Ammon's horn (tissue), 1 donor: Measurements from ENCODE around the gene SCG3.

Source experiments
- DNase-seq: peaks from one replicate; pipeline ENCODE4 v3.0.0-alpha.2; 2016; ENCODE audit warnings: low spot score

SCG3 gene

DNA sequence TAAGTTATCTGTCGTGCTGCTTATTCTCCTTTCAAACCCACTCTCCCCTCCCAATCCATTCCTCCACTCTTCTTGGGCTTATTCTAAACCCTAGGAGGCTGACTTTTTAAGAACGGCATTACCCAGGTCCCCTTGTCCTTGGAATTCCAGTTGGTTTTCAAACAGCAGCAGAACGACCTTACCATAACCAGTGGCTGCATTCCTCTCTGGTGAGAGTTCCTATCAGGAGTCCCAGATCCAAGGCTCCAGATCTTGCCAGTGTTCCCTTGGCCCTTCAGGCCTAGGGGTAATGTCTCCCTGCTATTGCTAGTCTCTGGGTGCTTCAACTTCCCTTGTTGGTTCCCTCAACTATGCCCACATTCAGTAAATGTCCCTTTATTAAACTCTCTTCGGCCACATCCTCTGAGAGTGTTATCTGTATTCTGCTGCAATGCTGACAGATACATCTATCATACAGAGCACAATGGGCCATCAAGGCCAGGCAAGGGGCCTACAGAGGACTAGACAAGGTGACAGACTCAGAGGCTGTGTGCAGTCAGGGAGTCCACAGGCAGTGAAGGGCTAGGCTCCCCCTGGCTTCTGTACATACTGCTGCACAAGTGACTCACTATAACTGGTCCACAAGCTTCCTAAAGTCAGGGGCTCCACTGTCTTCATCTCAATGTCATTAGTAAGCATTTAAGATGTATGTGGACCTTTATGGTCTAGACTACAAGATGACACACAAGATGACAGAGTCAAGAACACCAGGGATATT lies 46.0 kb downstream of the SCG3 start:
- no peak for DNase-seq

DNA sequence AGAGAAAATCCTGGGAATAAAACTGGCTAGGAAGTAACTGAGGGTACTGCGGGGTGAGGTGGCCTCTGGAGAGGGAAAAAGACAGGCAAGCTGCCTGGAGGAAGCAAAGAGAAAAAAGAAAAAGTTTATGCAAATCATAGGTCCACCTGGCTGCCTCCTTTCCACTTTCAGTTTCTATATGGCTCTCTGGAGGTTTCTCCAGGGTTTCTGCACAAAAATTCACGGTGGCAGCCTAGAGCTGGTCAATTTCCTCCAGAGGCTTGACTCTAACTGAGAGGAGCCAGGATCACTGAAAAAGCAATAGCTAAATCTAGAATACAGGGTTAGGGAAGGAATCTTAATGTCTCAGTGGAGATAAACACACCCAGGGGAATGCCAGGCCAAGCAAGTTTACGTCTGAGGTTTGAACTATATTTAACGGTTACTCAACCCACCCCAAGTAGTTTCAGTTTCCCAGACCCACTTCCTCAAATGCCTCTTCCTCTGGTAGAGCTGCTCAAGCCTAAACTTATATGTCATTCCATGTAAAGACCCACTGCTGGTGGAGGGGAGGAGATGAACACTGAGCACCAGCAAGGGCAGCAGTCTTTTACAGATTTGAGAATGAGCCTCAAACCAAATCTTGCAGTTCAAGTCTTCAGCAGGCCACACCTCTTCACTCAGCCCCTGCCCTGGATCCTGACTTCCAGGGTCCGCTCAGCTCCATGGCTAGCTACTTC lies 50.4 kb downstream of the SCG3 start:
- DNase-seq, result peak; percentile 69

DNA sequence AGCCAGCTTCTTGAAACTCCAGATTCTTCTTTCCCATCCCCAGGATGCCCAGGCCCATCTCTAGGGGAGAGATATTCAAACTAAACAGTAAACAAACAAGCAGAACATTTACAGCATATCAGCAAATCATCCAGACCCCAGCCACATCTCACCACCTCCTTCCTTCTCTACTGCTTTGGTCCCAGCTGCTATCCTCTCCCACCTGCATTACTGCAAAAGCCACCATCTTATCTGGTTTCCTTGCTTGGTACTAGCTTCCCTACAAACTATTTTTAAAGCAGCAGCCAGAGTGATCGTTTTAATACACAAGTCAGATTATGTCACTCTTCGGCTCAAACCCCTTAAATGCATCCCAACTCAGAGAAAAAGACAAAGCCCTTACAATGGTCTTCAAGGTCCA lies 51.3 kb downstream of the SCG3 start:
- no peak for DNase-seq

DNA sequence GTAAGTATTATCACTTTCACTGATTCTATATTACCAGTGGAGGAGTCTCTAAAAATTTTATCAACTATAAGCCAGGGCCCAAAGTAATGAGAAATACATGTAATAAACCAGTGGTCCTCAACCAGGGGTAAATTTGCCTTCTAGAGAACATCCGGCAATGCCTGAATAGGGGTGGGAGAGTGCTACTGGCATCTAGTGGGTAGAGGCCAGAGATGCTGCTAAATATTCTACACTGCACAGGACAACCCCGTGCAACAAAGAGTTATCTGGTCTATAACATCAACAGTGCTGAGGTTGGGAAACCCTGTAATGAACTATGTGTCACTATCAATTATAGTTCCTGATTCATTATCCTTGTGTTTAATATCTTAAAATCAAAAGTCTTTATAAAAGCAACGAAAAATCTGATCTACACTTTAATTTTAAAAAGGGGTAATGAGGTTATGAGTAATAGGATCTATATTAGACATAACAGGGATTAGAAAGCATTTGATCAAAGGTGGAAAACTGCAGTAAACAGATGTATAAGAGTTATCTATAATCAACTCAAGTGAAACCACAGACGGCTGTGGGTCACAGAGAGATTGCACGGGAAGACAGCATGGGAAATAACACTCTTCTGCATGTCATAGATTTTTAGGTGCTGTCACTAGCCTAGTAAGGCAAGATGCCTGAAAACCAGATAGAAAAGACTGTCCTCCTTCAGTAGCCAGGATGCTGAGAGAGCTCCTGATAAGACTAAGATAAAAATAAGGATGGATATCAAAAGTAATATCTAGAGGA lies 54.1 kb downstream of the SCG3 start:
- peak; percentile 44 for DNase-seq

DNA sequence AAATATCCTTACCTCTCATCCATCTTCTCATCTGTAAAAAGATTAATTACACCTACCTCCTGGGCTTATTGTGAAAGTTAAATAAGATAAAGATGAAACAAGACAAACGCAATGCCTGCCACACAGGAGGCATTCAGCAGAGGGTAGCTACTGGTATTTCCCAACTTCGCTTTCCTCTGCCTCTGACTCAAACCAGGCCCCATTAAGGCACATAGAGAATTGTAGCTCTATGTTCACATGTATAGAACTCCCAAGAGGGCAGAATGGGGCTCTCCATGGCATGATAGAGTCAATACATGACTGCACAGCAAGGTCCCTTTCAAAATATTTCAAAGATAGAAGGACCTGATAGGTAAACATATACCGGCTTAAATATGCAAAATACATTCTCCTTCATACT lies 54.8 kb downstream of the SCG3 start:
- DNase-seq, result no peak

DNA sequence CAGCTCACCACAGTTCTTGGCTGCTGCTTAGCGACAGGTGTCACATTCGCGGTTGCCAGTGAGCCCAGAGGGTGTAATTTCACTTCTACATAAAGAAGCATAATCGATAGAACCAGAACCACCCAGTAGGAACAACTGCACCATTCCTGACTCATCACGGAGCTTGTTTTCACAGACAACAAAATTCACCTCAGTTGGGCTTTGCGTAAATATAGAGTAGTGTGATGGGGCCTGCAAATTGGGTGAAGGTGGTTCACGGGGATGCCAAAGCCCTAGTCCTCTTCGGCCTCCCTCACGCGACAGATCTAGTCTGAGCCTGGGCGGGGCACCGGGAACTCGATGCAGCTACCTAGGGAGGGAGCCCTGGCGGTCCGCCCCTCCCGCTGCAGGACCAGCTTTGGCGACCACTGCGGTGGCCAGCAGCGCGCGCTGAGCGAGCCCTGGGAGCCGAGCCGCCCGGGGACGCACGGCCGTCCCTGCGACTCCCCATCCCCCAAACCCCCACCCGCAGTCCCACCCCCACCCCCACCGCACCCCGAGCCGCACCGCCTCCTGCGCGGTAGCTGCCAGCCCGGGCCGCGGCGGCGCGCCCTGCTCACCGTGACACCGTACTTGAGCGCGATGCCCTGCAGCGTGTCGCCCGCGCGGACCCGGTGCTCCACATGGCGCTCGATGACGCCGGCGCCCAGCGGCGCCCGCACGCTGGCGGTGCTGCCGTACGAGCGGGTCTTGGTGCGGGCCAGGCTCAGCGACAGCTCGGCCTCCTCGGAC lies 55.6 kb downstream of the SCG3 start:
- DNase-seq, result peak; percentile 47

DNA sequence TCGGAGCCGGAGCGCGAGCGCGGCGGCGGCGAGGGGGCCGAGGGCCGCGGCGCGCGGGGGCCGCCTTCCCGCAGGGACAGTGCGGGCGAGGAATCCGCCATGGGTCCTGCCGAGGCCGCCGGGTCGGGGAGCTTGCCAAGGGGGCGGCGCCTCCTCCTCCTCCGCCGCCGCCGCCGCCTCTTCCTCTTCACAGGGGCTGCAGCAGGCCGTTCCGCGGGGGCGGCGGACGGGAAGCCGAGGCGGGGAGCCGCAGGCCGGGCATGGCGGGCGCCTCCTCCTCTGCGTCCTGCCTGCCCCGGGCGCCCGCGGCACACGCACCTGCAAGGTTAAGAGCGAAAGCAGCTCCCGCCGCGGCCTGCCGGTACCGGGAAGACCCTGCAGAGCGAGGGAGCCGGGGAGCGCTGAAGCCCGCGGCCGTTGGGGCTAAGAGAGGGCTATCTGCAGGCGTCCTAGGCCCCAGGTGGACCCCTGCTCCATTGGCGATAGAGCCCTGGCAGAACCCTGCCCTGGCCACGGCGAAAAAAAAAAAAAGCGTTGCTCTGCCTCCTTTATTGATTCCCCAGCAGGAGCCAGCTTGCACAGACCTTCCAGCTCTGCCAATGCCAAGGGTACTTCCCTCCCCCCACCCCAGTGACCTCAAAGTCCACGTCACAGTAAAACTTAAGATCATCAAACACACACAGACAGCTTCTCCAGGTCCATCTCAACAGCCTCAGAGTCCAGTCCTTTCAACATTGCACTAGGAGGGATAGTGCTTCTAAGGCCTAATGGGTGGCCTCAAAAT lies 56.4 kb downstream of the SCG3 start, which contains the start of gene LYSMD2:
LYSMD2 (minus strand) TSS at position 134 of the 784 bp plus-strand sequence; CDS start at position 101, 33 bp downstream.
- DNase-seq, result peak; percentile 83

DNA sequence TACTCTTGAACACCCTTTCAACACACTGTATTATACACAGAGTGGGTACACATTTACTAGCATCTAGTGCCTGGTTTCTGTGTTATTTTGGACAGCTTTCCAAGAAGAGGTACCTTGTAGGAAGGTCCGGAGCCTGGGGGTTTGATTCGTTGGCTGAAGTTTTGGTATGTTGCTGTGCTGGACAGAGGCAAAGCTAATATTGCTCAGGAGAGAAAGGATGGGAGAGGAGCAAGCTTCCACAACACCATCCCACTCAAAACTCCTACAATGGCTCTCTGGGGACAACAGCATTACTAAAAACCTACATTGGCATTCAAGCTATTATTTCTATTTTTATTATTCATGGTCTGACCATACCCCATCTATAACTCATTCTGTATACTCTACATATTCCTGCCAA lies 57.2 kb downstream of the SCG3 start:
- DNase-seq, result no peak

DNA sequence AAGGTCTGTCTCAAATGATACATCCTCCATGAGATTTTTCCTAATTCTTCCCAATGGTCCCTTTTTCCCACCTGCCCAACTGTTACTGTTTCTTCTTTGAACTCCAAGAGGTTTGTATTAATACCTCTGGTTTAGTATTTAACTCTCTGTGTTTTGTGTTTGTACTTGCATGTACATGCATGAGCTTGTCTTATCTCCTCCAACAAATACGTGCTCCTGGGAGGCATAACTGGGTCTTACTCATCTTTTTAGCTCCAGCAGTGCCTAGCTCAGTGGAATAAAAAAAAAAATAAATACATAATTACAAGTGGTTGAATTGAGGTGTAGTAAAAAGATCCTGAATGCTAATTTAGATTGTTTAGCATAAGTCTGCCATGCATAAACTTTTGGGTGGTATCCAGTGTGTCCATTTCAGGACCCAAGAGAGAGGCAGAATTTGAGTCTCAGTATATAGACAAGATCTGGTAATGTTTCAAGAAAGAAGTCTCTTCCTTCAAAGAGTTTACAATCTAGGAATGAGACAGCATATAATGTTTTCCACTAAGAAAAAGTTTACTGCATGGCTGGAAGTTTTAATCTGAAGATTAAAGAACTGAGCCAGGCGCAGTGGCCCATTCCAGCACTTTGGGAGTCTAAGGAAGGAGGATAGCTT lies 57.9 kb downstream of the SCG3 start:
- DNase-seq, result no peak

DNA sequence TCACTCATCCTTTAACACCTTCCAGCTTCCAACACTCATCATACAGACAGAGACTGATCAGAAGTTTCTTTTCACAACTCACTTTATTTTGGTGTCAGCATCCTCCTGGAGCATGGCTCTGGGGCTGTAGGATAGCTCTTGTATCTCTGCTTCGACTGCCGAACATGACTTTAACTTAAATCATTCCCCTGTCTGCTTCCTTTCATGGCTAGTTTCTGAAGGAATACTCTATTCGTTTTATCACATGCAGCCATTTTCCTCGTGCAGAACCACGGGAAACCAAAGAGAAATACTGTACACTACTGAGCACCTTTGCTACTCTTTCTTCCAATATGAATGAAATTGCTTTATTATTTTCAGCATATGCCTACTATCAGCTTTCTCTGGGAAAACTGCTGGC lies 68.0 kb downstream of the SCG3 start:
- no peak for DNase-seq

DNA sequence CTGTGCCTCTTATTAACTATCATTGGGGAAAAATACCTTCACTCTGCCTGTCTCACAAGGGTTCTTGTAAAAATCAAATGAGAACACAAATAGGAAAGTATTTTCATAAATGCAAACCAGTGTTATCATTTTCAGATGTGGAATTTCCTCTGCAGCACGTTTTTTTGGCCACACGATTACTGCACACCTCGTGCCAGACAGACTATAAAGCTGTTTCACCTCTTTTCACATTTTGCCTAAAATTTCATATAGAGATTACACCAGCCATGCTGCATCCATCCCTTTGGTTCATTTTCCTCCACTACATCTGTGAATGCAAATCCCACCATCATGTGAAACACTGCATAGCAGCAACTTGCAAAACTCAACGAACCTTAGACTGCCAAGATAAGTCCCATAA lies 68.9 kb downstream of the SCG3 start:
- DNase-seq, result no peak

DNA sequence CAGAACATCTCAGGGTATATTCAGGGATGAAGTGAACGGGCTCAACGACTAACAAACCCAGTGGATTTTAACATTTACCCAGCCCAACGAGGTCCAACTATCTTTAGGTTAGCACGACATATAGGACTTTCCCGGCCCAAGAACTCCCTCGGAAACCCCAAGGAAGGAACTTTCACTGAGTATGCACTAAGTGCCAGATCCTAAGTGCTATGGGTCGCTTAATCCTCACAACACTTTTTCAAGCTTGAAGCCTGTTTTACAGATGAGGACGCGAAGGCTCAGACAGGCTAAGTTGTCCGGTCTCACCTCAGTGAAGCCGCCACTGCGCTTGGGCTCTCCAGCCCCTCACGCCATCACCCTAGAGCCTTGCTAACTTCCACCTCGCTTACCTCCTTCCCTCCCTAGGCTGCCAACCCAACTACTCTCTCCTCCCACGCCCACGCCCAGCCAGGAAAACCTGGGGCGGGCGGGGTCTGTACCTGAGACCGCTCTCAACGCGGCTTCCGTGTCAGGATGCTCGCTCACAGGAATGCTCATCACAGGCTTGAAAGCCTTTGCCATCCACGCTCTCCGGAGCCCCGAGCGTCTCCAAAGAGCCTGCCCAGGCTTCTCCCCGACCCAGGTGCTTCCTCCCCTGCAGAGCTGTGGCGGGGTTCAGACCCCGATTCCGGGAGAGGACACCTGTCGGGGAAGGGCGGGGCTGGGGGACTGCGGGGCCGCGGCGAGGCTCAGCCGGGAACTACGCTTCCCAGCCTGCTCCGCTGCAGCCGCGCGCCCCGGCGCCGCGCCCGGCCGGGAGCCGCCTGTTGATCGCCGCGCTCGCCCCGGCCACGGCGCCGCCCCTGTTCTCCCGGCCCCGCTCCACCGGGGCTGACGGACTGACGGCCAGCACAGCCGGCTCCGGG lies 69.7 kb downstream of the SCG3 start, which contains the start of gene TMOD2:
TMOD2 (plus strand) TSS at position 806 of the 905 bp plus-strand sequence. CDS start 14,845 bp downstream, outside the sequence.
- DNase-seq, result peak; percentile 77

DNA sequence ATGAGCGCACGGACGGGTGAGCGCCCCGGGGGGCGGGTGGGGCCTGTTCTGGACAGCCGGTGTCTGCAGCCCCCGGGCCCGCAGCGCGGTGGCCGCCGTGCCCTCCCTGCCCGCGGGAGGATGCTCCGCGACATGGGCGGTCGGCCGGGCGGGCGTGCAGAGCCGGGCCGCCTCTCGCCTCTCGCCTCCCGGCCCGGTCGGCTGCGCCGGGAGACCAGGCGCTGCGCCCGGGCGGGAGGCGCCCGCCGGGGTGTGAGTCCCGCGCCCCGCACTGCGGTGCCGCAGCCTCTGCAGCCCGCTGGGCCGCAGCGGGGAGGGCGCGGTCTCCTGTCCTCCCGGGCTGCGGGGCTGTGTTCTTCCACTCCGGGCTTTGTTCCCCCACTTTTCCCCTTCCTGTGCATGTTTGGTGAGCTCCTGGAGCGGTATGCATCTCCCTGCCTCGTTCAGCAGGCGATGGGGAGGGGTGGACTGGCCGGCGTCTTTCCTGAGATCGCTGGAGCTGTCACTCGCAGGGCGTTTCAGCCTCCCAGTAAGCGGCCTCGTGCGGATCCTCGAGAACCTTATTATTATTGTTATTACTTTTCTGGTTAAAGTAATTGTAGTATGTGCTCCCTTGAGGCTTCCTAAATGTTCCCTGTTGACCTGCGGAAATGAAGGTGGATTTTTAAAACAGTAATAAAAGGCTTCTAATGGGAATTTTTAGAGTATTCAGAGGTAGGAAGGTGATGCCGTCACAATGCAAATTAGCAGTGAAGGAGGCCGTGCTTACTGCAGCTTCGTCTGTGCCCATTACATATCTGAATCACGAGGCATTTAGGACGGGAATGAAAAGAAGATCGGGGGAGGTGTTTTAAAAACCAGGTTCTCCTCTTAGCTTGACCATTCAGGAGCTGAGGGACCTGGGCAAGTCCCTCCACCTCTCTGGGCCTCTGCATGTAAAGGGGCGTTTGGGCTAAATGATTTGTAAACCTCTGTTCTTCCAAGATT lies 70.7 kb downstream of the SCG3 start:
- peak; percentile 61 for DNase-seq

DNA sequence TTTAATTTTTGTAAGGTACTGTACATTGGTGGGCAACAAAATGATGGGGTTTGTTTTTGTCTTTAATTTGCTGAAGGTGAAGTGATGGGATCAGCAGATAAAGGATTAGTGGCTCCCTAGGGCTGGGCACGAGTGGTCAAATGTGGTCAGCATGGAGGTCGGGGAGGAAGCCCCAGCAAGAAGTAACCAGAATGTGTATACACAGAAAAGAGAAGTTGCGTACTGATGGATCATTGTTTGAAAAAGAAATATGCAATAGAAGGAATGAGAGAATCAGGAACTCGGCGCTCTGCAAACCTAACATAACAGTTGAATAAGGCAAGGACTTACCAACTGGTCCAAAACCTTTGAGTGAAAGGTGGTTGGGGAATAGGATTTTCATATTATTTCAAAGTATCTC lies 71.6 kb downstream of the SCG3 start:
- peak; percentile 29 for DNase-seq

DNA sequence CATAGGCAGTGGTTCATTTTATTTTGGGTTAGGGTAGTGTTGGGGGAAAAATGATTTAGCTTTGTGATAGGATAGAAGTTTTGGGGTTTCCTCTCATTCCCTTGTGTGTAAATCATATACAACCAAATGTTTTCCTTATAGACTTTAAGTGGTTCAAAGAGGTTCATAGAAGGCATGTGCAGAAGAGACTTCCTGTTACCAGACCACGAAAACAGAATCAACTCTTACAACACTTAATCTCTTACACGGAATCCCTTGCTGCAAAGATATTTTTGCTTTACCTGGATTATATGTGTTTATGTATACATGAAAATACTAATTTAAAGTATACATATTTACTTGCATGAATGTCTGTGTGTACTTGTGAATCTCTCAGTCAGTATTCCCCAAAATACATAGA lies 73.0 kb downstream of the SCG3 start:
- no peak for DNase-seq

DNA sequence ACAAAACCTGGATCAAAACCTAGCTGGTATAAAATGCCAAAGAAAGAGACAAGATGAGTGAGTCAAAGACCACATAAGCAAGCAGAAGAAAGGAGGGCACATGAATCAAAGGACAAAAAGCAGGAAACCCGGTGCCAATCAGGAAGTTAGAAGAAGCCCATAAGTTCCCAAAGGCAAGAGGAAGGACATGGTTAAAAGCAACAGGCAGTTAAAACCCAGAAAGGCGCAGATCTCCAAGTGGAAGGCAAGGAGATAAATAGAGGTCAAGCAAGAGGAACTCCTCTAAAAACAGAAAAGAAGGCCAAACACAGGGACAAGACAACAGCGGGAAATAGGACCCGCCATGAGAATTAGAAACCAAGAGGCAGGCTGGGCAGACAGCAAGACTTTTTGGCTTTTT lies 74.5 kb downstream of the SCG3 start:
- DNase-seq, result no peak

DNA sequence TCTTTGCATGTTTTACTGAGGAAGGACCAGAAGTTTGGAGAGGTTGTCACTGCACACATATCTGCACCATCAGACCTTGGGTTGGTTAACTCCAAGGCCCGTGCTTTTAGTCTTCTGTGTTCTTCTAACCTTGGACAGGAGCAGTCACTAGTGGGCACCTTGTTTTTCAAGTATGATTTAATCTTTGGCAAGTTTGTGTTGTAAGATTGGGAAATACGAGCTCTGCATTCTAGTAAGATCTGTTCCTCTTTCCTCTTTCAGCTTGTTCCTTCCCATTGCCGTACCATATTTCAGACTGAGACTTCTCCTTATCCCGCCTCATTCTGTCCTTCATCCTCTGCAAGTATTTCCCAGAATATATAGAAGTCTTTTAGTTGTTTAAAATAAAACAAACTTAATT lies 75.2 kb downstream of the SCG3 start:
- peak; percentile 47 for DNase-seq

DNA sequence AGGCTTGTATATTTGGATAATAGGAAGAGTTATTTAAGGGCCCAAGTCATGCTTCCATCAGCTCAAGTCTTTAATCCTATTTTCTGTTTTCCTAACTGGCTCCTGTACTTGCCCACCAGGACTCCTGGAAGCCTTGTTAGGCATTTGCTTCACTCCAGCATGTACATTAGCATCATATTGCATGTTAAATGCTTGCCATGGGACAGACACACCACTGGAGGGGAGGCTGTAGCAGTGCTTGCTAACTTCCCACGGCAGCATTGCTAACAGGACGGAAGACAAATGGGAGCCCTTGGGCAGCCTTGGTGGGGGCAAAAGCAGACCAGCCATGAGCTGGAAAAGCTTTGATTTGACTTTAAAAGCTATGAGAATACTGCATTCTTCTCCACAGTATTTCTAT lies 76.1 kb downstream of the SCG3 start:
- no peak for DNase-seq
